NT2/D1 (cell line): ENCODE measurements around the gene OPCML.

Experiments
- DNase-seq: peaks from one replicate; pipeline ENCODE4 v3.0.0-alpha.2; 2011; ENCODE audit warnings: low read depth, low spot score
- H3K27me3 ChIP-seq: 2 replicates; pipeline ENCODE4 v1.6.0; 2011; ENCODE audit warnings: mild to moderate bottlenecking; ENCODE audit not compliant: insufficient read length, insufficient read depth
- H3K36me3 ChIP-seq: 2 replicates; pipeline ENCODE4 v1.6.1; 2011; ENCODE audit warnings: mild to moderate bottlenecking, low read length, mixed read lengths; ENCODE audit not compliant: insufficient read depth, insufficient read length
- H3K4me1 ChIP-seq: 2 replicates; pipeline ENCODE4 v1.5.1; 2011; ENCODE audit not compliant: insufficient read depth, insufficient read length
- H3K4me3 ChIP-seq: 2 replicates; pipeline ENCODE4 v1.5.1; 2011; ENCODE audit warnings: low read depth; ENCODE audit not compliant: insufficient read length
- H3K9ac ChIP-seq: 2 replicates; pipeline ENCODE4 v1.6.0; 2011; ENCODE audit warnings: low read depth; ENCODE audit not compliant: insufficient read length
- H3K9me3 ChIP-seq: 2 replicates; pipeline ENCODE4 v1.5.1; 2011; ENCODE audit warnings: mild to moderate bottlenecking, low read length; ENCODE audit not compliant: insufficient read depth
- SUZ12 ChIP-seq: IDR thresholded peaks from 2 replicates; pipeline ENCODE4 v1.6.1; 2011; ENCODE audit not compliant: insufficient read length, insufficient read depth; ENCODE audit errors: extremely low read depth
- YY1 ChIP-seq: IDR thresholded peaks from 2 replicates; pipeline ENCODE4 v1.6.1; 2011; ENCODE audit not compliant: insufficient read length, insufficient read depth
- ZNF274 ChIP-seq: IDR thresholded peaks from 2 replicates; pipeline ENCODE4 v1.6.1; 2011; ENCODE audit warnings: mild to moderate bottlenecking, low read depth, low read length

Gene OPCML

GRCh38 chr11:133360860-133361688, 171.2 kb downstream of the OPCML start:
- Histone ChIP-seq H3K9ac (no peak overlapping the region), H3K27me3 (no peaks in the 10 kb centered on the region), H3K36me3 (no peaks in the 10 kb centered on the region), H3K9me3 (no peaks in the 10 kb centered on the region), H3K4me3 (no peak overlapping the region), H3K4me1 (no peaks in the 10 kb centered on the region)
- no peak for DNase-seq
- TF ChIP-seq YY1 (no peak), ZNF274 (no peak), SUZ12 (no peak)

DNA sequence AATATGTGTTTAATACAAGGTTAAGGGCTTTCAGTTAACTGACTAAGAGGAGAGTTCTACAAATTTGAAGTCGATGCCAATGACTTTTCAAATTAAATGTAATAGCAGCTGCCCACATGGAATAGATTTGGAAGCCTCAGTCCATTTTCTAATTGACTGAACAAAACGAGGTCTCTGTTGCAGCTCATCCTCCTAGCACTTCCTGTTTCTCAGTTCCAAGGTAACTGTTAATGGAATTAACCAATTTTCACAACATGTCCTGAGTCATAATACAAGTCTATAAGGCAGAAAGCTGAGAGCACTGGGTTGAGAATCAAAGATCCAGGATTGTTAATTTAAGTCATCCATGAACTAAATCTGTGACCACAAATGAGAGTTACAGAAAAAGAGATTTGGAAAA, 177.2 kb downstream of the OPCML start:
- Histone ChIP-seq H3K27me3 (no peaks in the 10 kb centered on the region), H3K4me1 (no peaks in the 10 kb centered on the region), H3K9ac (no peak overlapping the region), H3K9me3 (no peaks in the 10 kb centered on the region), H3K4me3 (no peak overlapping the region), H3K36me3 (no peaks in the 10 kb centered on the region)
- TF ChIP-seq SUZ12 (no peak), YY1 (no peak), ZNF274 (no peak)
- no peak for DNase-seq

DNA sequence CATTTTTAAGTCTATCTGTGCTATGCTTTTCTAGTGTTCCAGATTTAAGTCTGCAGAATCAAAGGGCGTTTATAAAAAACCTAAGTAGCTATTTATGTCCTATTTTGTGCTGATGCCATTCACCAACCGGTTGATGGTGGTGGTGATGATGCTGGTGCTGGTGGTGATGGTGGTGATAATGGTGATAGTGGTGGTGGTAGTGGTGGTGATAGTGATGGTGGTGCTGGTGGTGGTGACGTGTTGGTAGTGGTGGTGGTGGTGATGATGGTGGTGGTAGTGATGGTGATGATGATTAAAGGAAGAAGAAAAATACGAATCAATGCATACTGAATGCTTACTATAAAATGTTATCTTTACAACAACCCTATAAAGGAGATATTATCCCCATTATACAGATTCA, 178.2 kb downstream of the OPCML start:
- DNase-seq: no peak

GRCh38 chr11:133350045-133350444, 182.3 kb downstream of the OPCML start:
- Histone ChIP-seq H3K36me3 (no peaks in the 10 kb centered on the region), H3K4me1 (no peaks in the 10 kb centered on the region), H3K9me3 (no peaks in the 10 kb centered on the region), H3K4me3 (no peak overlapping the region), H3K9ac (no peak overlapping the region), H3K27me3 (no peaks in the 10 kb centered on the region)
- TF ChIP-seq YY1 (no peak), ZNF274 (no peak), SUZ12 (no peak)
- DNase-seq: no peak

More for the DNA sequence above, 178.2 kb downstream of the OPCML start:
- Histone ChIP-seq H3K4me3 (no peak overlapping the region), H3K9me3 (no peaks in the 10 kb centered on the region), H3K9ac (no peak overlapping the region), H3K36me3 (no peaks in the 10 kb centered on the region), H3K4me1 (no peaks in the 10 kb centered on the region), H3K27me3 (no peaks in the 10 kb centered on the region)
- TF ChIP-seq SUZ12 (no peak), YY1 (no peak), ZNF274 (no peak)

DNA sequence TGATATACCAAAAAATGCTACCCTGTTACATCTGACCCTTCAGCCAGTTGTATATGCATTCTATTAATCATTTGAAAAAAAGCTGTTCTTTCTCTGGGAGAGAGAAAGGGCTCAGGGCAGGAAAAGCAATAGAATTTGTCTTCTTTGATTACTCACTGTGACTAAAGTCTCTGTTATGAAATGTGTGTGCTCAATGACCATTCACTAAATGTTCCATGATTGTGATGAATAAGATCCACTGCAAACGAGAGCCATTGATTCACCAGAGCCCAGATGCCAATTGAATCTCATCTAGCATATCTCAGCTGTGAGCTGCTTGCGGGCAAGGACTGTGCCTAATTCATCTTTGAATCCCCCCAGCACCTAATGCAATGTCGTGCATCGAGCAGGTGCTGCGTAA, 184.3 kb downstream of the OPCML start:
- Histone ChIP-seq H3K9ac (no peak overlapping the region), H3K9me3 (no peaks in the 10 kb centered on the region), H3K4me3 (no peak overlapping the region), H3K4me1 (no peaks in the 10 kb centered on the region), H3K27me3 (no peaks in the 10 kb centered on the region), H3K36me3 (no peaks in the 10 kb centered on the region)
- DNase-seq: no peak
- TF ChIP-seq YY1 (no peak), ZNF274 (no peak), SUZ12 (no peak)

GRCh38 chr11:133346137-133346536, 186.2 kb downstream of the OPCML start:
- H3K27me3 ChIP-seq: no peaks in the 10 kb centered on the region
- no peak for DNase-seq
- H3K9me3 ChIP-seq: no peaks in the 10 kb centered on the region
- no peak overlapping the region for H3K4me3 ChIP-seq
- no peaks in the 10 kb centered on the region for H3K36me3 ChIP-seq
- TF ChIP-seq SUZ12 (no peak), ZNF274 (no peak), YY1 (no peak)
- H3K4me1 ChIP-seq: no peaks in the 10 kb centered on the region
- H3K9ac ChIP-seq: no peak overlapping the region

- H3K36me3 ChIP-seq: no peaks in the 10 kb centered on the region
- H3K9me3 ChIP-seq: no peaks in the 10 kb centered on the region
- no peak overlapping the region for H3K9ac ChIP-seq
- H3K4me1 ChIP-seq: no peaks in the 10 kb centered on the region
- H3K27me3 ChIP-seq: no peaks in the 10 kb centered on the region
- DNase-seq: no peak
- TF ChIP-seq YY1 (no peak), ZNF274 (no peak), SUZ12 (no peak)
- H3K4me3 ChIP-seq: no peak overlapping the region
Observed at GRCh38 chr11:133343951-133344350, 188.3 kb downstream of the OPCML start.
